Thyroid gland (tissue), 4 donors: ENCODE data around the gene INVS. TPM values are rescaled to one million over a fixed set of nuclear protein-coding genes. Genes with fewer than 3 reads are reported as not detected.
"Not testable (repeated sequence)": the region's sequence is repeated elsewhere in the genome, so short reads cannot be mapped to it uniquely, and the experiment has no call there.

Experiments
- DNase-seq, 2 donors: peaks; one replicate each; pipeline ENCODE4 v3.0.0-alpha.2; 2019
- H3K27ac ChIP-seq, 3 donors: fragments of 200-600 bp; sonication (generic); 1 replicate in 2 of 3; 2 replicates in 1 of 3; pipeline ENCODE4 v1.5.1; 2016 to 2019; ENCODE audit warnings: mild to moderate bottlenecking in 1 of 3, moderate library complexity in 1 of 3
- H3K27me3 ChIP-seq: fragments of 200-600 bp; sonication (generic); one replicate; pipeline ENCODE4 v1.5.1; 2019
- H3K36me3 ChIP-seq, 2 donors: fragments of 200-600 bp; sonication (generic); one replicate each; pipeline ENCODE4 v1.5.1; 2016 to 2019
- H3K4me1 ChIP-seq, 2 donors: fragments of 200-600 bp; sonication (generic); one replicate each; pipeline ENCODE4 v1.5.1; 2017 to 2019
- H3K4me3 ChIP-seq, 3 donors: fragments of 200-600 bp; sonication (generic); replicated peaks in 1 of 3; 1 replicate in 2 of 3; 2 replicates in 1 of 3; pipeline ENCODE4 v1.5.1; 2016; ENCODE audit warnings: mild to moderate bottlenecking in 1 of 3
- H3K9me3 ChIP-seq: fragments of 200-600 bp; sonication (generic); one replicate; pipeline ENCODE4 v1.5.1; 2017
- POLR2A ChIP-seq, 2 donors: fragments of 450-650 bp; IDR thresholded peaks; one replicate each; pipeline ENCODE4 v1.6.1; 2017; ENCODE audit warnings: antibody characterized with exemption in 2 of 2, mild to moderate bottlenecking in 2 of 2, moderate library complexity in 1 of 2
- WGBS, 2 donors: methylation state at CpG; one replicate each; pipeline ENCODE4 v1.1.5; 2017; 5-methylcytosine and 5-hydroxymethylcytosine counted together
- intact Hi-C: fragments of 100-400 bp; cut with DNase I; formaldehyde crosslinking; loops from one replicate; pipeline ENCODE4 v1.15.1; 2023
- total RNA-seq, 4 donors: library from RNA; depleted of rRNA; stranded (reverse); fragments of >200 nt; gene quantifications; one replicate each; pipeline ENCODE4 v1.2.3, GENCODE V29; 2016
- TF ChIP-seq, protein P1 (sequence below), 6 experiments: fragments of 200-600 bp in 3 of 6; fragments of 450-650 bp in 3 of 6; sonication (generic) in 3 of 6; IDR thresholded peaks; one replicate each; pipeline ENCODE4 v1.5.1; 2016 to 2019; ENCODE audit warnings: antibody characterized with exemption in 6 of 6, mild to moderate bottlenecking in 2 of 6, inconsistent platforms in 1 of 6, moderate library complexity in 1 of 6

INVS gene
- total RNA-seq, 4 donors from 2014 or later: 37.0 to 56.6 (median 45.6) TPM

DNA sequence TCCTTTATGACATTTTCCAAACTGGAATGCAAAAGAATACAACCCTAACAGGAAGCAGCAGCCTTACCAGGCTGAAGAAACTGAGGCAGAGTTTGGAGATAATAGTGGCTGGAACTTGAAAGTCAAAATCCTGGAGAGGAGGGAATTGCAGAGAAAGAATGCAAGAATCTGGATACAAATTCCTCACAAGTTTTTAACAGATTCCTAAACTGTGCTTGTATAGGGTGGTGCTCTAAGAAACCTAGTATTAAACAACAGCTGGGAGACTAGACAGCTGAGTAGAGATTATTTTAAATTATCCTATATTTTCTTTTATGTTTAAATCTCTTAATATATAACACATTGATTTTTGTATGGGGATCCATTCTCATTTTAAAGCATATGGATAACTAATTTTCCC lies 30.7 kb downstream of the INVS start:
- H3K27me3 ChIP-seq: no peaks in the 10 kb centered on the region
- no peak overlapping the region for H3K27ac ChIP-seq
- no peaks in the 10 kb centered on the region for H3K36me3 ChIP-seq
- H3K4me3 ChIP-seq: no peak overlapping the region
- TF ChIP-seq, protein P1, sequence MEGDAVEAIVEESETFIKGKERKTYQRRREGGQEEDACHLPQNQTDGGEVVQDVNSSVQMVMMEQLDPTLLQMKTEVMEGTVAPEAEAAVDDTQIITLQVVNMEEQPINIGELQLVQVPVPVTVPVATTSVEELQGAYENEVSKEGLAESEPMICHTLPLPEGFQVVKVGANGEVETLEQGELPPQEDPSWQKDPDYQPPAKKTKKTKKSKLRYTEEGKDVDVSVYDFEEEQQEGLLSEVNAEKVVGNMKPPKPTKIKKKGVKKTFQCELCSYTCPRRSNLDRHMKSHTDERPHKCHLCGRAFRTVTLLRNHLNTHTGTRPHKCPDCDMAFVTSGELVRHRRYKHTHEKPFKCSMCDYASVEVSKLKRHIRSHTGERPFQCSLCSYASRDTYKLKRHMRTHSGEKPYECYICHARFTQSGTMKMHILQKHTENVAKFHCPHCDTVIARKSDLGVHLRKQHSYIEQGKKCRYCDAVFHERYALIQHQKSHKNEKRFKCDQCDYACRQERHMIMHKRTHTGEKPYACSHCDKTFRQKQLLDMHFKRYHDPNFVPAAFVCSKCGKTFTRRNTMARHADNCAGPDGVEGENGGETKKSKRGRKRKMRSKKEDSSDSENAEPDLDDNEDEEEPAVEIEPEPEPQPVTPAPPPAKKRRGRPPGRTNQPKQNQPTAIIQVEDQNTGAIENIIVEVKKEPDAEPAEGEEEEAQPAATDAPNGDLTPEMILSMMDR (IDR thresholded peaks at IDR 0.05): no peak
- TF ChIP-seq POLR2A (IDR thresholded peaks at IDR 0.05): no peak
- intact Hi-C loops: no loop called here
- no peak for DNase-seq
- no peaks in the 10 kb centered on the region for H3K9me3 ChIP-seq
- no peaks in the 10 kb centered on the region for H3K4me1 ChIP-seq

DNA sequence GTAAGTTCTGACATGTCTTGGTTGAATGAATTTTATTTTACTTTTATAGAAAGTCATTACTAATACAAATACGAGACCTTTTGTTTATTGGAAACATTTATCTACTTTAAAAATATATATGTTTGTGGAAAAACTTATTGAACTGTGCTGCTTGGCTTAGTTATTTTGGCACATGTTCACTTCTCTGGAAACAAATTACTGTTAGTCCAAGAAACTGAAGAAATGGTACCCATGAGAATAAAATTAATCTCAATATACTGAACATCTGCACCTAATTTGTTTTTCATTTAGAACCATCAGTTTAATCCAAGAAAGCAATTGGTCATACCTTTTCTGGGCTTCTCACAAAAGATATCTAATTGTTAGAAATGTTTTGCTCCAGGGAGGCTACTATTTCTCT lies 32.2 kb downstream of the INVS start:
- Histone ChIP-seq H3K9me3 (no peaks in the 10 kb centered on the region), H3K27me3 (no peaks in the 10 kb centered on the region), H3K27ac (no peak overlapping the region), H3K4me3 (no peak overlapping the region), H3K36me3 (no peaks in the 10 kb centered on the region), H3K4me1 (no peaks in the 10 kb centered on the region)
- whole genome bisulfite sequencing, 2 donors: 75 to 83% methylated on average over 1 of the region's 1 CpG
- TF ChIP-seq POLR2A (IDR thresholded peaks at IDR 0.05): no peak
- TF ChIP-seq, protein P1 (IDR thresholded peaks at IDR 0.05): no peak
- intact Hi-C loops: no loop called here
- no peak for DNase-seq

DNA sequence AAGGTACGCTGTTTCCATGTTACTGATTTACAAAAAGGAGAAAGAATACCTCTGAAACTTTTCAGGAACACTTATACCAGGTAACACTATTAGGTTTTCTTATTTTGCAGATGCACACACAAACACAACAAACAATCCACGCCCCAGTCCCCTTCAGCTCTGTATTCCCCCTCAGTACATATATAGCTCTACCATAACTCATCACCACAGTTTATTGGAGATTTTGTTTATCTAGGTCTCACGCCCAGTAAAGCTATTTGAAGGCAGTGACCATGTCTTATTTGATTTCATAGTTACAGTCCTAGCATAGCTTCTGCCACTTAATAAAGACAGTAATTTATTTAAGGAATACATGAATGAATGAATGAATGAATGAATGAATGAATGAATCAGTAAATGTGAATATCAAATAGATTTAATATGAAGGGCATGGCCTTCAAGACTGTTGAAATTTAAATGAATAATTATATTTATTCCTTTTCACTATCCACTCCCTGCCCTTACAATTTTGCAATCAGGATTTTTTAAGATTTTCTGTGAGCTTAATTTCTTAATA lies 32.9 kb downstream of the INVS start:
- Histone ChIP-seq H3K27ac (no peak overlapping the region), H3K9me3 (no peaks in the 10 kb centered on the region), H3K36me3 (no peaks in the 10 kb centered on the region), H3K4me3 (no peak overlapping the region), H3K27me3 (no peaks in the 10 kb centered on the region), H3K4me1 (no peaks in the 10 kb centered on the region)
- 96% methylated on average over 3 of the region's 3 CpGs for WGBS, 2 donors
- no peak for TF ChIP-seq POLR2A (IDR thresholded peaks at IDR 0.05)
- TF ChIP-seq, protein P1 (IDR thresholded peaks at IDR 0.05): no peak
- intact Hi-C loops: no loop called here
- DNase-seq: no peak

DNA sequence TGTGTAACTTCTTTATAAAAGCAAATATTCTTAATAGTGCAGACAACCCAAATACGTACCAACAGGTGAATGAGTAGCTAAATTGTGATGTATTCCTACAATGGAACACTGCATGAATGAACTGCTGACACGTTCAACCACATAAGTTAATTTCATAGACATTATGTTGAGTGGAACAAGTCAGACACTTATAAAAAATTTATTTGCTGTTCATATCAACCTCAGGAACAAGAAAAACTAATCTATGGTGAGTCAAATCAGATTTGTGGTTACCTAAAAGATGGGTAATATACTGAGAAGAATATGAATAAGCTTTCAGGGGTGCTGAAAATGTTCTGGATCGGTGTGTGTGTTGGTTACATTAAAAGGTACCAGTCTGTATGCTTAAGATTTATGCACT lies 35.7 kb downstream of the INVS start:
- DNase-seq: no peak
- Histone ChIP-seq H3K4me3 (no peak overlapping the region), H3K27me3 (no peaks in the 10 kb centered on the region), H3K36me3 (no peaks in the 10 kb centered on the region), H3K4me1 (no peaks in the 10 kb centered on the region), H3K9me3 (no peaks in the 10 kb centered on the region), H3K27ac (no peak overlapping the region)
- TF ChIP-seq, protein P1 (IDR thresholded peaks at IDR 0.05): no peak
- intact Hi-C loops: no loop called here
- 93 to 98% methylated on average over 3 of the region's 3 CpGs for WGBS, 2 donors

DNA sequence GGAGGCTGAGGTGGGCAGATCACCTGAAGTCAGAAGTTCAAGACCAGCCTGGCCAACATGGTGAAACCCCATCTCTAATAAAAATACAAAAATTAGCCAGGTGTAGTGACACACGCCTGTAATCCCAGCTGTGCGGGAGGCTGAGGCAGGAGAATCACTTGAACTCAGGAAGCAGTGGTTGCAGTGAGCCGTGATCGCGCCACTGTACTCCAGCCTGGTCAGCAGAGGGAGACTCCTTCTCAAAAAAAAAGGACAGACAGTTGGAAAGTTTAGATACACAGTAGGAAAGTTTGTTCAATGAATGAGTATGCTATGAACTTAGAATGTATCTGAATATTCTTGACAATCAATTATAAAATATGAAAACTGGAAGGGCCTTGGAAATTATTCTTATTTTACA lies 37.8 kb downstream of the INVS start:
- H3K27ac ChIP-seq, H3K4me1 ChIP-seq, intact Hi-C loops, H3K4me3 ChIP-seq, H3K36me3 ChIP-seq, DNase-seq, H3K27me3 ChIP-seq, H3K9me3 ChIP-seq: not testable (repeated sequence)
- WGBS, 2 donors: 92 to 93% methylated on average over 5 of the region's 5 CpGs

DNA sequence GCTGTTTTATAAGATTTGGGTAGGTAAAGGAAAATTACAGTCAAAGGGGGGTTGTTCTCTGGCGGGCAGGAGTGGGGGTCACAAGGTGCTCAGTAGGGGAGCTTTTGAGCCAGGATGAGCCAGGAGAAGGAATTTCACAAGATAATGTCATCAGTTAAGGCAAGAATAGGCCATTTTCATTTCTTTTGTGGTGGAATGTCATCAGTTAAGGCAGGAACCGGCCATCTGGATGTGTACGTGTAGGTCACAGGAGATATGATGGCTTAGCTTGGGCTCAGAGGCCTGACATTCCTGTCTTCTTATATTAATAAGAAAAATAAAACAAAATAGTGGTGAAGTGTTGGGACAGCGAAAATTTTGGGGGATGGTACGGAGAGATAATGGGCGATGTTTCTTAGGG lies 41.3 kb downstream of the INVS start:
- H3K27me3 ChIP-seq, intact Hi-C loops, DNase-seq, H3K4me1 ChIP-seq, H3K9me3 ChIP-seq, H3K4me3 ChIP-seq, H3K36me3 ChIP-seq, H3K27ac ChIP-seq: not testable (repeated sequence)
- WGBS, 2 donors: 95 to 96% methylated on average over 6 of the region's 6 CpGs

DNA sequence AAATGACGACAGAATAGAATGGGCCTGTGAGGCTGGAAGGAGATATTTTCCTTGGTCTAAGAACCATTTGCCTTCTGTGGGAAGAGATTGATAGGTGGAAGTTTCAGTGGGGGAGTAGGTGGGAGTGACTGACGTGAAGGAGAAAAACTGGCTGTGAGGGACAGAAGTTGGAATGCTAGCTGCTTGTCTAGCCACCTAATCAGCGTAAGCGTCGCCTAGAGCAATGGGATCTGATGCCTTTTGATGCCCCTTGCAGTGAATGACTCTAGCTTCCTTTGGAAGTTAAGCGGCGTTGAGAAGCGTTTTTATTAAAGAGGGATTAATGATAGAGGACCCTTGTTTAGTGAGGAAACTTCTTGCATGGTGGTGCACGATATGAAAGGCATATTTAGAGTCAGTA lies 42.8 kb downstream of the INVS start:
- H3K27ac ChIP-seq, H3K36me3 ChIP-seq, H3K9me3 ChIP-seq, H3K4me3 ChIP-seq, H3K4me1 ChIP-seq, DNase-seq, H3K27me3 ChIP-seq, intact Hi-C loops: not testable (repeated sequence)
- 95 to 96% methylated on average over 9 of the region's 9 CpGs for WGBS, 2 donors

DNA sequence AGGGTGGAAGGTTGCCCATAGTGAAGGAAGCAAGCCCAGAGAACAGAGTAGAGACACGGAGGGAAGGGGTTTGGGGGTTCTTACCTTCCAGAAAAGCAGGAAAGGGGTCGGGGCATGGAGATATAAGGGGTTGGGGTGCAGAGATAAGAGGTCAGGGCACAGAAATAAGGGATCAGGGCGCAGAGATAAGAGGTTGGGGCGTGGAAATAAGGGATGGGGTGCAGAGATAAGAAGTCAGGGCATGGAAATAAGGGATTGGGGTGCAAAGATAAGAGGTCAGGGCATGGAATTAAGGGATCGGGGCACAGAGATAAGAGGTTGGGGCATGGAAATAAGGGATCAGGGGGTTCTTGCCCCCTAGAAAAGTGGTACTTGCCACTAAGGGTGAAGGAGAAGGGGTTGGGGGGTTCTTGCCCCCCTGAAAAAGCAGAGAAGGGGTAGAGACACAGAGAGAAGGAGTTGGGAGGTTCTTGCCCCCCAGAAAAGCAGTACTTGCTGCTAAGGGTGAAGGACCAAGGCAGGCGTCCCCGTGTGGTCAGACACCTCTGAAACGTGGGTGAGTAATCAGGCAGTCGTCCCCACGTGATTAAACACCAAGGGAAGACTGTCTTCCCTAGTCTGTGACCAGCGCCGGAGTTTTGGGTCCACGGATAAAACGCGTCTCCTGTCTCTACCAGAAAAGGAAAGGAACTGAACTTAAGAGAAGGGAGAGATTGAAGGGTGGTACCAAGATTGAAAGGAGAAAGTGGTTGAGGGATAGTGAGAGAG lies 46.3 kb downstream of the INVS start:
- intact Hi-C loops, DNase-seq: not testable (repeated sequence)
- WGBS, 2 donors: 92 to 94% methylated on average over 15 of the region's 15 CpGs

DNA sequence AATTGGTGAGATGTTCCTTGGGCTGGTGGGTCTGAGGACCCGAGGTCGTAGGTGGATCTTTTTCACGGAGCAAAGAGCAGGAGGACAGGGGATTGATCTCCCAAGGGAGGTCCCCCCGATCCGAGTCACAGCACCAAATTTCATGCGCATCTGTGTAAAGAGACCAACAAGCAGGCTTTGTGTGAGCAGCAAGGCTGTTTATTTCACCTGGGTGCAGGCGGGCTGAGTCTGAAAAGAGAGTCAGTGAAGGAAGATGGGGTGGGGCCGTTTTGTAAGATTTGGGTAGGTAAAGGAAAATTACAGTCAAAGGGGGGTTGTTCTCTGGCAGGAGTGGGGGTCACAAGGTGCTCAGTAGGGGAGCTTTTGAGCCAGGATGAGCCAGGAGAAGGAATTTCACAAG lies 46.9 kb downstream of the INVS start:
- intact Hi-C loops, H3K4me1 ChIP-seq, H3K4me3 ChIP-seq, DNase-seq, H3K27ac ChIP-seq, H3K36me3 ChIP-seq, H3K9me3 ChIP-seq, H3K27me3 ChIP-seq: not testable (repeated sequence)
- WGBS, 2 donors: 89 to 91% methylated on average over 8 of the region's 8 CpGs

More for the DNA sequence above, 46.3 kb downstream of the INVS start:
- H3K9me3 ChIP-seq, H3K4me3 ChIP-seq, H3K27me3 ChIP-seq, H3K36me3 ChIP-seq, H3K4me1 ChIP-seq, H3K27ac ChIP-seq: not testable (repeated sequence)
